Stimulated activated CD4-positive, alpha-beta T cell treated with anti-CD3 and anti-CD28 coated beads, Interleukin-4, amount 100 ng/mL, for 24 hours (primary cell): ENCODE measurements around the gene MST1R.
"Not testable (repeated sequence)": the region's sequence is repeated elsewhere in the genome, so short reads cannot be mapped to it uniquely, and the experiment has no call there.

Experiments
- DNase-seq: peaks from one replicate; pipeline ENCODE4 v3.0.0-alpha.2; 2020

Gene MST1R

DNA sequence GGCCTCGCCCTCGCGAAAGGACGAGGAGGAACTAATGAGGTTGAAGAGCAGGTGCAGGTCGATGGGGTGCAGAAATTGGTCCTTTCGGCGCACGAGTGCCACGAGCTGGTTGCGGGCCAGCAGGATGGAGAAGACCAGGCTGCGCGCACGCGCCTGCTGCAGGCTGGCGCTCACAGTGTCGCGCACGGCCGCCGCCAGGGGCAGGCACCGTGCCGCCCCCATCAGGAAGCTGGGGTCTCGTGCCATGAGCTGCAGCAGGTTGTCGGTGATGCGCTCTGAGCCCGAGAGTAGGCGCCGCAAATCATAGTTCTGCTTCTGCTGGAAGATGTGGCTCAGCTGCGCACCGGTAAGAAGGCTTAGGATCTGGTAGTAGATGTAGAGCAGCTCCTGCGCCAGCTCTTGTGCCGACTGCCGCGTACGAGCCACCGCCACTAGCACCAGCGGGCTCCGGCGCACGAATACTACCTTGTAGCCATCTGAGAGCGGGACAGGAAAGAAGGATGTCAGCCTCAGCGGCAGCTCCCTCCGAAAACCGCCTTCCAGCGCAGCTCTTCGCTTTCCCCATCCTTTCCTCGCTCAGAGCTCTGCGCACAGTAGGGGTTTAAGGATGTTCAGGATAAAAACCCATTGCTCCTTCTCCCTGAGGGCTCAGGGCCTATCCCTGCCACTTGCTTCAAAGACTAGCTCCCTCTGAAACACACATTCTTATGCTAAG, 6.9 kb upstream of the MST1R start:
- DNase-seq: no peak

GRCh38 chr3:49908373-49909199, 4.9 kb upstream of the MST1R start:
- no peak for DNase-seq

DNA sequence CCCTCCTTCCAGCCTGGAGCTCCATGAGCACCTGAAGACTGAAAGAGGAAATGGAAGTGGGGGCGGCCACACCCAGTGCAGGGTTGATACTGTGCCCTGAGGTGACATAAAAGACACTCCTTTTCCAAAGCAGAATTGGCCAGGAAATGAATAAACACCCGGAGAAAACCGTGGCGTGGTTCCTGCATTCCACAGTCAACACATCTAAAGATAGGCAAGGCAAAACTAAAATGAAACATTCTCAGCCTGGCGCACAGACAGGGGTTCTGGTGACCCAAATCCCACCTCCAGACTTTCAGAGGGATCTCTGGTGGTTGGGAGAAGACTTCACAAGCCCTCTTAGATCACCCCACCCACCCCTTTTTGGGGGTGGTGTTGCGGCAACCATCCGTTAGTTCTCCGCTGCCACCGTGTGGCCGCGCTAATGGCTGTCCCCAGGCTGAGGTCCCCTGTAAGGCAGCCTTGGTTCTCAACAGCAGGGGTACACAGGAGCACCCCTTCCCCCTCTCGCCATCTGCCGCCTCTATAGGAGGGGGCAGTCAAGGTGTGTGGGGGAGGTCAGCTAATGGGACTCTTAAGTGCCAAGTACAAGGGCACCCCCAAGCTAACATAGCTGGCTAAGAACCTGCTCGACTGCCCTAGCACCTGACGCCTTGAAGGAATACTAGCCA, 2.5 kb upstream of the MST1R start:
- peak; percentile 59 for DNase-seq

- not testable (repeated sequence) for DNase-seq
These were observed 775 bp upstream of the MST1R start for GRCh38 chr3:49904448-49904847.

DNA sequence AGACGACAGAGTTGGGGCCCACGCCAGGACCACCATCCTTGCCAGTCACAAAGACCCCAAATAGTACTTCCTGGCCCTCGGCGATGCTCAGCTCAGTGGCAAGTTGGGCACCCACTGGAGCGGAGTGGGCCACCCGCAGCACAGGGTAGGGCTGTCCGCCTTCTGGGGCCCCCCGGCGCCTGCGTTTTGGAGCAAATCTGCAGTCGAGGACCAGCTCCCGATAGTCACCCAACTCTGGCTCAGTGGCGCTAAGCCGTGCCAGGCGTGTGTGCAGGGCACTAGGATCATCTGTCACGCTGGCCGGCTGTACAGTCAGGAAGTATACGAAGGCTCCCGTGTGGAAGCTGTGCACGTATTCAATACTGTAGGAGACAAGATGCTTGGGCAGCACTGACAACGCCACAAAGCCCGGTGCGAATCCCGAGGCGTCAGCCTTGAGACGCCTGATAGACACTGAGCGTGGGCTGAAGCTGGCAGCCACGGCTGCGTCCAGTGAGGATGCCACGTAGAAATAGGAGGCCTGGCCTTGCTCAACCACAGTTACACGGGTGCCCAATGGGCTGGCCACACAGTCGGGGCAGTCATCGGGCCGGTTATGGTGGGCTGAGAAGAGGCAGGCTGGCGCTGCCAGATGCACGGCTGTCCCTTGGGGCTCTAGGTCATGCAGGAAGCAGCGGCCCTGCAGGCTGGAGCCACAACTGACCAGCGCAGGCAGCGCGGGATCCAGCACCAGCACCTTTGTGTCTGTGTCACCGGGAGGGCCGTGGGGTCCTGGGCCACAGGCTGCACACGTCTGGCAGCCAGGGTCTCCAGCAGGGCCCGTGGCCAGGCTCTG, 945 bp downstream of the MST1R start:
- no peak for DNase-seq

DNA sequence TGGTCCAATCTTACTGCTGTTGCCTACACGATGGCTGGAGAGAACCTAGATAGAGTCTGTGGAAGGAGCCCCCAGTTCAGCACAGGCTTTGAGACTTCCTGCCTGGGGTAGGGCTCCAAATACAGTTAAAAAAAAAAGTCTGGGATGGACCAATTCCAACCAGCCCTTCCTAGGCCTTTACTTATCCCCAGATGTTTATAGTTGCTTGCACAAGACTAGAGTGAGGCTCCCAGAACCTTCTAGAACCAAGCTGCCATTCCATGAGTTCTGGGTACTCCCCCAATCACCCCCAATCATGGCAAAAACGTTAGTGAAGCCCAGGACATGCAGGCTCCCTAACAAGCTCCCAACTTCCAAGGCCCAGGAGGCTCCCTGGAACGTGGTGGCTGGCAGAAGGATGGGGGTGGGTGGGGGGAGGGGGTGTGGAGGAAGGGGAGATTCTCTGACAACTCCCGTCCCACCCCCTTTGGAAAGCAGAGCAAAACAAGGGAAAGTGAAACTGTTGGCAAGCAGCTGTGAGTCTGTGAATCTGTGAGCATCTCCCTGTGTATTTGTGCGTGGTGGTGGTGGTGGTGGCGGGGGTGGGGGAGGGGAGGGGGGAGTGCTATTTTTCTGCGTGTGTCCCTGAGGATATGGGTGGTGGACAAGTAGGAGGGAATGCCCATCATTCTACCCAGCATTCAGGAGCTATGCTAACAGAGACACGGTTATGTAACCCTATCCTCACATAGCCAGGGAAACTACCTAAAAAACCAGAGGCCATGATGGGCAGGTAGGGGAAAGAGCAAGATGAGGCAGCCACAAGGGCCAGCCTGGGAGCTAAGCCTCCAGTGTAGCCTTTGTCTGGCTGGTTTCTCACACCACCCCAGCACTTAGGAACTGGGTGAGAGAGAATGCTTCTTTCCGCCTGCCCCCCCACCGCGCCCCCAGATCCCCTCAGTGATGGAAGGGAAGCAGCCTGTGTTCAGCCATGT, 2.0 kb downstream of the MST1R start:
- DNase-seq: no peak

GRCh38 chr3:49900491-49901153, 3.1 kb downstream of the MST1R start:
- DNase-seq: no peak

DNA sequence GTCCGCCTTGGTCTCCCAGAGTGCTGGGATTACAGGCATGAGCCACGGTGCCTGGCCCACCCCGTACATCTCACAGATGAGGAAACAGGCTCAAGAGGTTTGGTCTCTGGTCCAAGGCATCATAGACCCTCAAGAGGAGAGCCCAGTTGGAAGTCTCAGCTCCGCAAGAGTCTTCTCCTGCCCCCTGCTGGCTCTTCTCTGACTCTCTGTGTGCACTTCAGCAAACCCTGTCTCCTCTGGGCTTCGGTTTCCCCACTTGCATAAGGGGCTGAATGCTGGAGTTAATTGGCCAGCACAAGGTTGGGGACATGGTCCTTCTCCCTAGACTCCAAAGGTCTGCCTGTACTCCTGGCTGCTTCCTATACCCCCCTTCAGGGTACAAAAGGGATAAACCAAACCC, 3.9 kb downstream of the MST1R start:
- no peak for DNase-seq

DNA sequence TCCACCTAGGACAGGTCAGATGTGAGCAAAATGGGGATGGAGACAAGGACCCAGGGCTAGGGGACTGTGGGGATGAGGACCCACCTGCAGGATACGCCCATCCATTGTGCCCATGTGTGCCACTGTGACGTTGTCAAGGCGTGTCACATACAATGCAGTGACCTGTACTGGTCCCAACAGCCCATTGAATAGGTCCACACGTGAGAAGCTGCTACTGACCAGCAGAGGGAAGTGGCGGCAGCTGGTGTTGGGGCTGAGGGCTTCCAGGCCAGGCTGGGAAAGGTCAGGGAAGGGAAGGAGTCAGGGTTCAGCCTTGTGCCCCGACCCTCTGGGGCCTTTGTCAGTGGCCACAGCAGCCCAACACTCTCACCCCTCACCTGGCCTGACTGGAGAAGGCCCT, 4.7 kb downstream of the MST1R start:
- no peak for DNase-seq

DNA sequence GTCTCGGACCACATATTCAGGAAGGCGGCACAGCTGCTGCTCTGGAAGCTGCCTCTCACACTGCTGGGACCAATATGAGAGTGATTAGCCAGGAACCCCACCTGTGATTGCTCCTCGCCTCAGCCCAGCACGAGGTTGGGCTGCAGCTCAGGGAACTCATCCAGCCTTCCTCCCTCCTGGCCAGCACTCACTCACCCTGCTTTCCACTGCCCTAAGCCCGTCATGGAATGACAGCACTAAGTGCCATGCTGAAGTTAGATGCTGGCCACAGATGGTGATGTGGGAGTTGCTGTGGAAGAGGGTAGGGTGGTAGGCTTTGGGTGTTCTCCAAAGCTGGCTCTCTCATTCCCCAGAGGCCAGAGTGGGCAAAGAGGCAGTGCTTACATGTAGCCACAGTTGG, 7.3 kb downstream of the MST1R start:
- no peak for DNase-seq

DNA sequence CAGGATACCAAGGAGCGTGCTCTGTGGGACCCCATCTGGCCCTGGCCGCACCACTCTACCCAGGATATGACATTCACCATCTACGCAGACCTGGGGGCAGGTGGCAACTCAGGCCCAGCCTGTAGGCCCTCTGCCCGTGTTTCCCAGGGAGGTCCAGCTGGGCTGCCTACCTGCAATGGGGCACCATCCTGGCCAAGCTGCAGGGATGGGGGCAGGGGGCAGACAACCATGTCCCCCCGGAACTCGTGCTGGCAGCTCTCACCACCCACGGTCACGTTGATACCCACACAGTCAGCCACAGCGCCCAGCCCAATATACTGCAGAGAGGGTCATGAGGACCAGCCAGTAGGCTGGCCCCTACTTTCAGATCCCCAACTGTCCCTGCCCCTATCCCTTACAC, 7.9 kb downstream of the MST1R start:
- DNase-seq: no peak

DNA sequence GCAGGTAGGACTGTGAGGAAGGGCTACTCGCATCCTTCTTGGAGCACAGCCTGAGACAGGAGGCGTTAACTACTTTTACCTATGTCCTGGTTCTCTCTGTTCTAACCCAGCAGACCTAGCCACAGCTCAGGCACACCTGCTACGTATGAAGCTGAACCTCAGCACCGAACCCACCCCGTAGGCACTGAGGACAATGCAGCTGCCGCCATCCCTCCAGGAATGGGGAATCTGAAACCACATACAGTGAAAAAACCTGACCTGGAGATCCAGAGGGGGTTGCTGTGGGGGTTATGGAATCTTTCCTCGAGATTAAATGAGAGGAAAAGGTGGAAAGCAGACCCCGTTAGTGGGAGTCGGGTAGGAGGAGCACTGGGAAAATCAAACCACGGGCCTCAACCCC, 14.4 kb downstream of the MST1R start:
- DNase-seq: no peak

- DNase-seq: no peak
These were observed 16.8 kb downstream of the MST1R start for GRCh38 chr3:49886922-49887265.

DNA sequence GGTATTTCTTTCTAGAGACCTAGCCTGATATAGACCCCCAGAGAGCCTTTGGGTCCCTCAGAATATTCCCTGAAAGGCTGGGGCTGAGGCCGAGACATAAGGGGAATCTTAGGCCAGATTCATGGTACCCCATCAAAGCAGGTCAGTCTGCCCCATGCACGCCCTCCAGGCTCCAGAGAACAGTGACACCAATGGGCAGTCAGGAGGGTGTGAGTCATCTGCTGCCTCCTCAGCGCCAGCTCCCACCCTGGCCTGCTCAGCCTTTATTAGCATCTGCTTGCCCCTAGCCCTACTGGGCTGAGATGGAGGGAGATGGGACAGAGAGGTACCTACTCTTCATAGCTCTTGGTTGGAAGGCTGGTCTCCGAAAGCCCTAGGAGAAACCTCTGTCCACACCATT, 19.7 kb downstream of the MST1R start:
- DNase-seq: no peak

DNA sequence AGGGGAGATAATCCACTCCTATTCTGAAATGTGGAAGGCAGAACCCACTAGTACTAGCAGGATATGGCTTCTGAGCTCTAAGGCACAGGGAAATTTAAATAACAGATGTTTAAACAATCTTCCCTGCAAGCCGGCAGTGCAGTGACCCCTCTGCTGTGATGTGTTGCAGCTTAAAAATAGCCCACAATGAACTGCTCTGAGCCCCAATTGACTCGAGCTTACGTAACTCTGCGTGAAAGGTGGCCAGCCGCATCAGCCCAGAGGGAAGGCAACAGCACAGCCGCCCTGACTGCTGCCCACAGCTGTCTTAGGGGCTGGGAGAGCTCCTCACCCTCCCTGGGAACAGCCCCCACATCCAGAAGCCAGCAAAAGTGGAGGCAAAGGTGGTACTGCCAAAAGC, 21.5 kb downstream of the MST1R start:
- no peak for DNase-seq

DNA sequence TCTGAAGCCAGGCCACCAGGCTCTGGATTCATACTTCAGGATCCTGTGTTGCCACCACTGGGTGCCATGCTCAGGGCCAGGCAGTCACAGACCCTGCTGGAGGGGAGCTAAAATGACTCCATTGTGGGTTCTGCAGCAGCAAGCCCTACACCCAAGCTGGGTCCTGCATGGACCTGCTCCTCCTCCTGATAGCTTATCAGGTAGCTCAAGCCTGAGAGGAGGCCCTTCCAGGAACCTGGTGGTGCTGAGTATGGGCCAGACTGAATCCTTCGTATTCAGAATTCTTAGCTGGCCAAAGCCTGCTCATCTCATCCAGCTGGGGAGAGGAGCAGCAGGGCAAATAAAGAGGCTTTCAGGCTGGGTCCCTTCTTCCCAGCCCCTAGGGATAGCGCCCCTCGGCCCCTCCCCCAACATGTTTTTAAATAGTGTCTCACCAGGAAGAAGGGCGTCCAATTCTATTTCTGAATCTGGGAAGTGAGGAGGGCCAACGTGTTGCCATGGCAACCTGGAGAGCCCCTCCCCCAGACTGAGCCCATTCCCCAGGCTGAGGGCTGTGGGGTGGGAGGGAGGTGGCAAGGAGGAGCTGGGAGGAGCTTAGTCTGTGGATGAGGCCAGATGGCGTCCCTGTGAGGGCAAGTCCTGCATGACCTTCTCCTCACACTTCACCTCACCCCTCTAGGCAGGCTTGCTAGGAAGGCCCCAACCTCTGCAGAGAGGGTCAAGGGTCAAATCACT, 22.9 kb downstream of the MST1R start:
- DNase-seq: no peak

DNA sequence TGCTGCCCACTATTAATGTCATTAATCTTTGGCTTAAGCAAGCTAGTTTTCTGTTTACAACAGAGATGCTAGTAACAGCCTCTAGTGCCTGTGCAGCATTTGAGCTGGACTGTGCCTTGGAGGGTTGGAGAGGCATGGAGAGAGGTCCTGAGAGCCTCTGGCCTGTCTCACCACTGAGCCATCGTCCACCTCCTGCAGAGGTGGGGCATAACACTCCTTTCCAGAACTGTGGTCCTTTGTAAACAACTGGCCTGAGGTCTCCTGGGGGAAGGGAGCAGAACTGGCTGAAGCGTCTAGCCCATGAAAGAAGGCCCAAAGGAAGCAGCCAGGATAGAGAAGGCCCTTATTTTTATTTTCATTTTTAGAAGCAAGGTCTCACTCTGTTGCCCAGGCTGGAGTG, 24.0 kb downstream of the MST1R start:
- no peak for DNase-seq

- DNase-seq: no peak
These were observed 25.0 kb downstream of the MST1R start for GRCh38 chr3:49878686-49879085.

DNA sequence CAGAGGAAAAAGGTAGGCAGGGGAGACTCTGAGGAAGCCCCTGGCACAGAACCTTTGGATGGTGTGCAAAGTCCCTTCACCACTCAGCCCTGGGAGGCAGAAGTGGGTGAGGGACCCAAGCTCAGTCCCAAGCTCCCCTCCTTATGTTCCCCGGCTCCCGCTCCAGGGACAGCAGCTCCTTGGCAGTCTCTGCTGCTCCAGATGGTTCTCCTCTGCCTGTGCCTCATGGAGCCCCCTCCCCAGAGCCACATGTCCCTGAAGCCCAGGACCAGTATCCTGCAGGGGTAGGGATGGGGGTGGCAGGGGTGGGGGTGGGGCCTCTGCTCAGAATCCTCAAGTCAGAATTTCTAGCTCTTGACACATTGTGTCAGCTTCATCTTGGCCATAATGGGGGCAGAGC, 26.0 kb downstream of the MST1R start:
- no peak for DNase-seq

DNA sequence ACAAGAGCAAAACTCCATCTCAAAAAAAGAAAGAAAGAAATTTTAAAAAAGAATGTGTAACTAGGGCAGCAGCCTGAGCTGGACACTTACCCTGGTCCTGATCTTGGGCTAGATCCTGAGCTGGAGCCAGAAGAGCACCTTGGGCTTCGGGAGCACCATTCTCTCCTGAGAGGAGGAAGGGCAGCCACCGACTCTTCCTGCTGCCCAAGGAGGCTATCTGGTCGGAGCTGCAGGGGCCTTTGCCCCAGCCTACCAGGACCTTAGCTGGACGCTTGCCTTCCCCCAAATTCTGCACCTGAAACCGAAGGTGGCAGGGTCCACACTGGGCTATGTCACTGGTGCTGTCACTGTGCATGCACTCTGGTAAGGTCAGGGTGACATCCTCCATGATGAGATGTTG, 27.1 kb downstream of the MST1R start:
- DNase-seq: no peak

- no peak for DNase-seq
These were observed 30.1 kb downstream of the MST1R start for GRCh38 chr3:49873623-49874022.
